Heart left ventricle (tissue), 13 donors: ENCODE results near the gene ZNF747.

ENCODE experiments used
- POLR2A ChIP-seq, 2 donors: fragments of 450-650 bp; IDR thresholded peaks; one replicate each; pipeline ENCODE4 v1.6.1; 2017; ENCODE audit warnings: antibody characterized with exemption in 2 of 2, mild to moderate bottlenecking in 2 of 2, moderate library complexity in 2 of 2
- TF ChIP-seq, protein P1 (sequence below), 12 donors: fragments of 200-600 bp; sonication (generic) in 4 of 12; IDR thresholded peaks; one replicate each; pipeline versions ENCODE4 v1.5.0 to v1.8.0; 2018 to 2022; ENCODE audit warnings: antibody characterized with exemption in 12 of 12, mild to moderate bottlenecking in 5 of 12
- donor health status: ischemic (EF 13 %, LVEDD 7.1; RV severe dilation, severe dysfunction).
- donor health status: DM: no; HTN: yes; CAD: no.
- donor health status: DM: no; HTN: no; CAD: no.
- donor health status: ischemic (EF 25% LVEDD 6.9; RV normal size, moderate dysfunction).
- donor health status: ischemic (EF 25% LVEDD 5.7; RV mildly dilated, moderate dysfunction).
- donor health status: ischemic (EF 35%, LVEDD 5.7; RV mildly dilated, moderate dysfunction).
- donor health status: nonischemic (EF 11% LVEDD 7.7; RV severe dilation, severe dysfunction).
- donor health status: DM: yes; HTN: yes; CAD: no.
- donor health status: PGD.
- donor health status: ischemic (EF 29% LVEDD 5.4; RV normal size, mild dysfunction).
- donor health status: nonischemic (EF 23%, LVEDD 6.1; RV moderate dilation, normal function).

DNA sequence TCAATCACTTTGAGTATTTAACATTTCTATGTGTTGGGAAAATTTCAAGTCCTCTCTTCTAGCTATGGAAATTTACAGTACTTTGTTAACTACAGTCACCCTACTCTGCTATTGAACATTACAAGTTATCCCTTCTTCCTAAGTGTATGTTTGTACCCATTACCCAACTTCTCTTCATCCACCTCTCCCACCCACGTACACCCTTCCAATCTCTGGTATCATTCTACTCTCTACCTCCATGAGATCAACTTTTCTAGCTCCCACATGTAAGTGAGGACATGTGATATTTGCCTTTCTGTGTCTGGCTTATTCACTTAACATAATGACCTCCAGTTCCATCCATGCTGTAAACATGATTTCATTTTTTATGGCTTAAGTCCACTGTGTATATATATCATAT lies 40.0 kb upstream of the ZNF747 start:
- TF ChIP-seq, protein P1, sequence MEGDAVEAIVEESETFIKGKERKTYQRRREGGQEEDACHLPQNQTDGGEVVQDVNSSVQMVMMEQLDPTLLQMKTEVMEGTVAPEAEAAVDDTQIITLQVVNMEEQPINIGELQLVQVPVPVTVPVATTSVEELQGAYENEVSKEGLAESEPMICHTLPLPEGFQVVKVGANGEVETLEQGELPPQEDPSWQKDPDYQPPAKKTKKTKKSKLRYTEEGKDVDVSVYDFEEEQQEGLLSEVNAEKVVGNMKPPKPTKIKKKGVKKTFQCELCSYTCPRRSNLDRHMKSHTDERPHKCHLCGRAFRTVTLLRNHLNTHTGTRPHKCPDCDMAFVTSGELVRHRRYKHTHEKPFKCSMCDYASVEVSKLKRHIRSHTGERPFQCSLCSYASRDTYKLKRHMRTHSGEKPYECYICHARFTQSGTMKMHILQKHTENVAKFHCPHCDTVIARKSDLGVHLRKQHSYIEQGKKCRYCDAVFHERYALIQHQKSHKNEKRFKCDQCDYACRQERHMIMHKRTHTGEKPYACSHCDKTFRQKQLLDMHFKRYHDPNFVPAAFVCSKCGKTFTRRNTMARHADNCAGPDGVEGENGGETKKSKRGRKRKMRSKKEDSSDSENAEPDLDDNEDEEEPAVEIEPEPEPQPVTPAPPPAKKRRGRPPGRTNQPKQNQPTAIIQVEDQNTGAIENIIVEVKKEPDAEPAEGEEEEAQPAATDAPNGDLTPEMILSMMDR (IDR thresholded peaks at IDR 0.05) = no peak
- no peak for TF ChIP-seq POLR2A (IDR thresholded peaks at IDR 0.05)
